C4-2B (cell line): ENCODE measurements around the gene GOLM1.

Experiments used
- CTCF ChIP-seq: fragments of 450-650 bp; conservative IDR thresholded peaks from 2 replicates; pipeline ENCODE4 v1.5.1; 2017; ENCODE audit warnings: mild to moderate bottlenecking
- ZFX ChIP-seq: fragments of 450-650 bp; IDR thresholded peaks from 2 replicates; pipeline ENCODE4 v1.6.1; 2017

- TF ChIP-seq CTCF (no peak), ZFX (no peak)
Observed at GRCh38 chr9:85995599-85995998, 103.8 kb downstream of the GOLM1 start.
